Measurements from ENCODE around the gene ABCA9.

DNA sequence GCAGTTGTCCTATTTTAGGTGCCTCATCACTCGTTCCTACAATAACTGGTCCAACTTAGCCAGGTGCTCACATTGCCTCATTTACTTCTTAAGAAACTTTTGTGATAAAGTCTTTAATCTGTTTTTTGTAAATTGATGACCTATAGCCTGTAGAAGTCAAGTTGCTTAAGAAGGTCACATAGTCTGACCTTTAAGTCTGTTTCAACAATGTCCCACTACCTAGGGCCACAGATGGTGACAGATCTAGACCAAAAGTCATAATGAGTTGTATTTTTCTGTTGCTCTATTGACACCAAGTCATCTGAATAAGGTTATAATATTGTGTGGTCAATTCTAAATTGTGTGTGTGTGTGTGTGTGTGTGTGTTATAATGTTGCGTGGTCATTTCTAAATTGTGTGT lies 45.1 kb downstream of the ABCA9 start:
- TF ChIP-seq, protein P1, sequence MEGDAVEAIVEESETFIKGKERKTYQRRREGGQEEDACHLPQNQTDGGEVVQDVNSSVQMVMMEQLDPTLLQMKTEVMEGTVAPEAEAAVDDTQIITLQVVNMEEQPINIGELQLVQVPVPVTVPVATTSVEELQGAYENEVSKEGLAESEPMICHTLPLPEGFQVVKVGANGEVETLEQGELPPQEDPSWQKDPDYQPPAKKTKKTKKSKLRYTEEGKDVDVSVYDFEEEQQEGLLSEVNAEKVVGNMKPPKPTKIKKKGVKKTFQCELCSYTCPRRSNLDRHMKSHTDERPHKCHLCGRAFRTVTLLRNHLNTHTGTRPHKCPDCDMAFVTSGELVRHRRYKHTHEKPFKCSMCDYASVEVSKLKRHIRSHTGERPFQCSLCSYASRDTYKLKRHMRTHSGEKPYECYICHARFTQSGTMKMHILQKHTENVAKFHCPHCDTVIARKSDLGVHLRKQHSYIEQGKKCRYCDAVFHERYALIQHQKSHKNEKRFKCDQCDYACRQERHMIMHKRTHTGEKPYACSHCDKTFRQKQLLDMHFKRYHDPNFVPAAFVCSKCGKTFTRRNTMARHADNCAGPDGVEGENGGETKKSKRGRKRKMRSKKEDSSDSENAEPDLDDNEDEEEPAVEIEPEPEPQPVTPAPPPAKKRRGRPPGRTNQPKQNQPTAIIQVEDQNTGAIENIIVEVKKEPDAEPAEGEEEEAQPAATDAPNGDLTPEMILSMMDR (IDR thresholded peaks at IDR 0.05) = no peak
- no peak for TF ChIP-seq POLR2A (IDR thresholded peaks at IDR 0.05)

Data from adrenal gland (tissue), 5 donors.